Tibial artery (tissue), 4 donors: ENCODE data around the gene KRTAP5-10.
"Not testable (repeated sequence)": the region's sequence is repeated elsewhere in the genome, so short reads cannot be mapped to it uniquely, and the experiment has no call there.

Experiments
- DNase-seq, 2 donors: peaks; one replicate each; pipeline ENCODE4 v3.0.0-alpha.2; 2019
- H3K27ac ChIP-seq, 2 donors: fragments of 200-600 bp; sonication (generic) in 1 of 2; 1 replicate in 1 of 2; 2 replicates in 1 of 2; pipeline ENCODE4 v1.5.1; 2018 to 2019; ENCODE audit warnings: mild to moderate bottlenecking in 1 of 2
- H3K27me3 ChIP-seq, 2 donors: fragments of 200-600 bp; sonication (generic) in 1 of 2; one replicate each; pipeline versions ENCODE4 v1.5.1 to v1.6.0; 2016 to 2019
- H3K36me3 ChIP-seq, 3 donors: fragments of 200-600 bp; sonication (generic) in 2 of 3; one replicate each; pipeline ENCODE4 v1.5.1; 2016 to 2019; ENCODE audit warnings: mild to moderate bottlenecking in 2 of 3
- H3K4me1 ChIP-seq, 4 donors: fragments of 200-600 bp; sonication (generic) in 2 of 4; 1 replicate in 3 of 4; 2 replicates in 1 of 4; pipeline ENCODE4 v1.5.1; 2016 to 2019
- H3K4me3 ChIP-seq, 2 donors: fragments of 200-600 bp; sonication (generic) in 1 of 2; 1 replicate in 1 of 2; 2 replicates in 1 of 2; pipeline ENCODE4 v1.5.1; 2018 to 2019; ENCODE audit warnings: mild to moderate bottlenecking in 2 of 2
- H3K9me3 ChIP-seq, 3 donors: fragments of 200-600 bp; sonication (generic) in 1 of 3; one replicate each; pipeline ENCODE4 v1.5.1; 2016 to 2019
- intact Hi-C: fragments of 100-400 bp; cut with DNase I; formaldehyde crosslinking; loops from one replicate; pipeline ENCODE4 v1.15.0; 2023; ENCODE audit warnings: low total_unique reads
- TF ChIP-seq, protein P1 (sequence below), 2 experiments: fragments of 200-600 bp in 1 of 2; fragments of 450-650 bp in 1 of 2; IDR thresholded peaks; one replicate each; pipeline ENCODE4 v1.5.1; 2017 to 2019; ENCODE audit warnings: antibody characterized with exemption in 2 of 2, mild to moderate bottlenecking in 1 of 2, moderate library complexity in 1 of 2

The KRTAP5-10 gene

DNA sequence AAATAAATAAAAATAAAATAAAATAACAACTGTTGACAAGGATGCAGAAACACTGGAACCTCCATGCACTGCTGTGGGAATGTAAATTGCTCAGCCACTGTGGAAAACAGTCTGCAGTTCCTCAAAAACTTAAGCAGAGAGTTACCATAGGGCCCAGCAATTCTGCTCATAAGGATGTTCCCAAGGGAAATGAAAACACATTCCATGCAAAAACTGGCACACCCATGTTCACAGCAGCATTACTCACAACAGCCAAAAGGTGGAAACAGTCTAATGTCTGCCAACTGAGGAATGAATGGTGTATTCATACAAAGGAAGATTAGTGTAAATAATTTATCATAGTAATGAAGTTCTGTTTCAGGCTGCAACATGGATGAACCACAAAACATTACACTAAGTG lies 3.2 kb upstream of the KRTAP5-10 start:
- TF ChIP-seq, protein P1, sequence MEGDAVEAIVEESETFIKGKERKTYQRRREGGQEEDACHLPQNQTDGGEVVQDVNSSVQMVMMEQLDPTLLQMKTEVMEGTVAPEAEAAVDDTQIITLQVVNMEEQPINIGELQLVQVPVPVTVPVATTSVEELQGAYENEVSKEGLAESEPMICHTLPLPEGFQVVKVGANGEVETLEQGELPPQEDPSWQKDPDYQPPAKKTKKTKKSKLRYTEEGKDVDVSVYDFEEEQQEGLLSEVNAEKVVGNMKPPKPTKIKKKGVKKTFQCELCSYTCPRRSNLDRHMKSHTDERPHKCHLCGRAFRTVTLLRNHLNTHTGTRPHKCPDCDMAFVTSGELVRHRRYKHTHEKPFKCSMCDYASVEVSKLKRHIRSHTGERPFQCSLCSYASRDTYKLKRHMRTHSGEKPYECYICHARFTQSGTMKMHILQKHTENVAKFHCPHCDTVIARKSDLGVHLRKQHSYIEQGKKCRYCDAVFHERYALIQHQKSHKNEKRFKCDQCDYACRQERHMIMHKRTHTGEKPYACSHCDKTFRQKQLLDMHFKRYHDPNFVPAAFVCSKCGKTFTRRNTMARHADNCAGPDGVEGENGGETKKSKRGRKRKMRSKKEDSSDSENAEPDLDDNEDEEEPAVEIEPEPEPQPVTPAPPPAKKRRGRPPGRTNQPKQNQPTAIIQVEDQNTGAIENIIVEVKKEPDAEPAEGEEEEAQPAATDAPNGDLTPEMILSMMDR (IDR thresholded peaks at IDR 0.05) = no peak
- intact Hi-C loops = no loop called here
- peaks cover 0 to 20% of the 10 kb centered on the region in 2 donors for H3K27me3 ChIP-seq
- H3K4me3 ChIP-seq = no peak overlapping the region
- no peak for DNase-seq
- H3K4me1 ChIP-seq = peaks cover 0 to 3% (median 0%) of the 10 kb centered on the region in 4 donors
- H3K36me3 ChIP-seq = no peaks in the 10 kb centered on the region
- H3K9me3 ChIP-seq = peaks cover 0 to 3% (median 0%) of the 10 kb centered on the region in 3 donors
- no peak overlapping the region for H3K27ac ChIP-seq

DNA sequence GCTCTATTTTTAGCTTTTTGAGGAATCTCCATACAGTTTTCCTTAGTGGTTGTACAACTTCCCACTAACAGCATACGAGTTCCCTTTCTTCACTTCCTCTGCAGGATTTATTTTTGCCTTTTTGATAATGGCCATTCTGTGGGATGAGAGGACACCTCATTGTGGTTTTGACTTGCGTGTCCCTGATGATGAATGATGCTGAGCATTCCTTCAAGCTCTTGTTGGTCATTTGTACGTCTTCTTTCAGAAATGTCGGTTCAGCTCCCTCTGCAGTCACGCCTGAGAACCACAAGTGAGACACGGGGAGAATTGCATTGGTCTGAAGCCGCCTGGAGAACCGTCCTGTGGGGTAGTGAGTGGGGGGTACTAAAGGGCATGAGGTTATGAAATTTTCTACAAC lies 2.0 kb upstream of the KRTAP5-10 start:
- Histone ChIP-seq H3K36me3 (no peaks in the 10 kb centered on the region), H3K4me1 (peaks cover 0 to 3% (median 0%) of the 10 kb centered on the region in 4 donors), H3K9me3 (peaks cover 0 to 3% (median 0%) of the 10 kb centered on the region in 3 donors), H3K27ac (no peak overlapping the region), H3K4me3 (no peak overlapping the region), H3K27me3 (peaks cover 0 to 20% of the 10 kb centered on the region in 2 donors)
- intact Hi-C loops = no loop called here
- TF ChIP-seq, protein P1 (IDR thresholded peaks at IDR 0.05) = no peak
- no peak for DNase-seq

GRCh38 chr11:71564430-71564829 lies 933 bp upstream of the KRTAP5-10 start:
- TF ChIP-seq, protein P1 (IDR thresholded peaks at IDR 0.05) = no peak
- no peak overlapping the region for H3K4me3 ChIP-seq
- intact Hi-C loops = no loop called here
- H3K9me3 ChIP-seq = peaks cover 0 to 3% (median 0%) of the 10 kb centered on the region in 3 donors
- H3K4me1 ChIP-seq = peaks cover 0 to 3% (median 0%) of the 10 kb centered on the region in 4 donors
- DNase-seq = peak in 1 of 2 donors; percentile 13
- H3K27ac ChIP-seq = no peak overlapping the region
- peaks cover 0 to 20% of the 10 kb centered on the region in 2 donors for H3K27me3 ChIP-seq
- no peaks in the 10 kb centered on the region for H3K36me3 ChIP-seq

DNA sequence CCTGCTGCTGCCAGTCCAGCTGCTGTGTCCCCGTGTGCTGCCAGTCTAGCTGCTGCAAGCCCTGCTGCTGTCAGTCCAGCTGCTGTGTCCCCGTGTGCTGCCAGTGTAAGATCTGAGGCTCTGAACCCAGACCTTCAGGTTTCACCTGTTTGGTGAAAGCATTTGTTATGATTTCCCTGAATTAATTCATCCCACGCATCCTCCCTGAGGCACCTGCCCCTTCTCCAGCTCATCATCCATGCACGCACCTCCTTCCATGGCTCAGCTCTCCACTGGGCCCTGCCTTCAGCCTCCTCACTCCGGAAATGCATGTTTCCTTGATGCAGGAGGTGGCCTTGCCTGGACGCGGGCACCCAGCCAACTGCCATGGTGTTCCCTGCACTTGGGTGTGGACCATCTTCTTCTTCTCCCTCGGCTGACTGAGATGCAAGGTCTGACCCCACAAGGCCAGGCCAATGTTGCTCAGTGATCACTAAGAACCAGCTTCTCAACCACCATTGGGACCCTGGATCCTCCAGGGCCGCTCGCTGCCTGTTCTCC lies 788 bp downstream of the KRTAP5-10 start:
- Histone ChIP-seq H3K4me1 (peaks cover 0 to 3% (median 0%) of the 10 kb centered on the region in 4 donors), H3K36me3 (no peaks in the 10 kb centered on the region), H3K27me3 (peaks cover 0 to 20% of the 10 kb centered on the region in 2 donors), H3K9me3 (no peaks in the 10 kb centered on the region), H3K4me3 (no peak overlapping the region), H3K27ac (no peak overlapping the region)
- TF ChIP-seq, protein P1 (IDR thresholded peaks at IDR 0.05) = no peak
- intact Hi-C loops = no loop called here
- DNase-seq = peak in 1 of 2 donors; percentile 13

DNA sequence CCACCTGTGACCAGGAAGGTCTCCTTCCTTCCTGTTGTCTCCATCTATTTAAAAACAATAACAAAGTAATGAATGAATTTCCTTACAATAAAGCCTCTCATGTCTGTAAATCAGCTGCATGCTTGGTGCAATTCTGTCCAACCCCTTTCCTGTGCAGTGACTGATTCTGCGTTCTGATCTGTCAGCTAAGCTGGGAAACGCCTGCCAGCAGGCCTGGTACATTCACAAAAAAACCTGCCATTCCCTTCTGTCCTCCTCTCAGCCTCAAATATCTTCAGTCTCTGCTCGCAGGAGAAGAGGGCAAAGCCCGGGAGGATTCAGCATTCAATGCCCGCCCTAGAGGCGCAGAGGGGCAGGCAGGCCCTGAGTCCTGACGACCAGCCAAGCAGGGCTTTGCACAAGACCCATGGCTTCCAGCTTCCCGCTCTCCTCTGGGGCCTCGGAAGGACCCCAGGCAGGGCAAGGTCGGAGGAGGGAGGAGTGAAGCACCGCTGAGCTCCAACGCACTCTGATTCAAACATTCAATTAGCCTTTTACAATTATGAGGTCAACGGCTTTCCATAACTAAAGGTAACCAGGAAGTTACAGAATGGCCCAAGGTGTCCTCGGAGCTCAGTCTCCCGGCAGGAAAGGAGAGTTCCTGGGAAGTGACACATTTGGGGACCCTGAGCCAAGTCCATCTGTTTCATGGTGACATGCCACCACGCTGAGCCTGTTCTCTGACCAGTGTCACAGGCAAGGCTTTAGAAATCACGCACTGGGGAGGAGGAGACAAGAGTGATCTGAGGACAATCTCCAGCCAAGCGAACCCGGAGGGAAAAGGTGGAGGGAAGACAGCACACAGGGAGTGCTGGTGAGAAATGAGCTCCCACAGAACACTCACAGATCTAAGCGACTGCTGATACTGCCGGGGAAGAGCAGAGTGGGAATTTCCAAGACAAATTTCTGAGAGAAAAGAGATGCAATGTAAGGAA lies 1.6 kb downstream of the KRTAP5-10 start:
- DNase-seq, H3K36me3 ChIP-seq, H3K9me3 ChIP-seq, H3K4me1 ChIP-seq, H3K4me3 ChIP-seq, H3K27ac ChIP-seq, intact Hi-C loops: not testable (repeated sequence)
- H3K27me3 ChIP-seq = peaks cover 0 to 17% of the 10 kb centered on the region in 2 donors

DNA sequence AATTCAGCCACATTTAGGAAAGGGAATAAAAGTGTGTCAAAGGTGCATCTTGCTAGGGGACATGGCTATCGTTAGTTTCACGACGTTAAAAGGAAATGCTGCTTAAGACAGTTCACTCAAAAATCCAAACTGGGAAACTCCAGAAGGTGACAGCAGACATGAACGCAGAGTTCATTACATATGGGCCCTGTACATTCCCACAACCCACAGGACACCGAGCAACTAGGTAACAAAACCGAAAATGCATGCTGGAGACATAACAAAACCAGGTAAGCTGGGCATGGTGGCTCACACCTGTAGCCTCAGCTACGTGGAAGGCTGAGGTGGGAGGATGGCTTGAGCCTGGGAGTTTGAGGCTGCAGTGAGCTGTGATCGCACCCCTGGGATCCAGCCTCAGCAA lies 2.3 kb downstream of the KRTAP5-10 start:
- H3K9me3 ChIP-seq, intact Hi-C loops: not testable (repeated sequence)

More for the DNA sequence above, 2.3 kb downstream of the KRTAP5-10 start:
- H3K36me3 ChIP-seq, H3K27ac ChIP-seq, DNase-seq, H3K4me1 ChIP-seq, H3K4me3 ChIP-seq: not testable (repeated sequence)
- H3K27me3 ChIP-seq = peaks cover 0 to 17% of the 10 kb centered on the region in 2 donors
